Adipose tissue (tissue), 3 donors: ENCODE data around the gene FUS. TPM values are rescaled to one million over a fixed set of nuclear protein-coding genes. Genes with fewer than 3 reads are reported as not detected.

Experiments used
- H3K27ac ChIP-seq: one replicate; pipeline ENCODE4 v1.5.1; 2013; ENCODE audit warnings: low read depth, low read length
- WGBS, 3 donors: extraction: QIAGEN DNeasy Blood & Tissue Kit; methylation state at CpG; one replicate each; pipeline ENCODE4 v1.1.7; 2013; 5-methylcytosine and 5-hydroxymethylcytosine counted together
- polyA plus RNA-seq, 3 donors: library from polyadenylated mRNA; stranded (reverse); fragments of 200-250 nt; gene quantifications; one replicate each; pipeline ENCODE4 v1.2.3, GENCODE V29; 2013
- donor health status: healthy with polysubstance abuse.
- donor health status: Bipolar disorder and iron deficiency.
- donor health status: healthy.

FUS gene
- polyA plus RNA-seq, 3 donors: 79.6 to 236 (median 213) TPM

DNA sequence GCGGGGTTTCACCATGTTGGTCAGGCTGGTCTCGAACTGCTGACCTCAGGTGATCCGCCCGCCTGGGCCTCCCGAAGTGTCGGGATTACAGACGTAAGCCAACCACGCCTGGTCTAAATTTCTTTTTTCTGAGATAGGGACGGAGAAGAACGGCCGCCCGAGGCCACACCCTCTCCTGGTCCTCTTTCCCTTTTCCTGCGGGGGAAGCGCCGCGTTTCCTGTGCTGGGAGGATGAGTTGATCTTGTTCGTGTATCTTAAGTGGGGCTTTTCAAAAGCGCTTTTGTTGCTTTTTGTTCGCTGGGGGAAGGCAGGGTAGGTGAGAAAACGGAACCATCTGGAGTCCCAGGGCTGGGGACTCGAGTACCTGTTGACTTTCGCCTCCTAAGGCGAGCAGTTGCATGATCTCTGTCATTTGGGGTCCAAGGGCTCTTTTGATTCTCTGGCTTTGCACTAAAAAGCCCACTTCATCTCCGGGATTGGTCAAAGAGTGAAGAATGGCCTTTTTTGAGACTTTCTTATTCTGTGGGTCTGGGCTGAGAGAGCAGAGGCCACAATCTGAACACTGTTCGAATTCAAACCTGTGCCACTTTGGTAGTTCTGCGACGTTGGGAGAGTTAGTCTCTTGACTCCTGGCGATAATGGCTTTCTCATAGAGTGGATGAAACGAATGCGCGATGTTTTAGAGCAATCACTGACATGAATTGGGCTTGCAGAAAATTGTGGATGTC is 1.3 kb downstream of the FUS start:
- WGBS, 3 donors: 4 to 5% (median 5%) methylated on average over 31 of the region's 31 CpGs

DNA sequence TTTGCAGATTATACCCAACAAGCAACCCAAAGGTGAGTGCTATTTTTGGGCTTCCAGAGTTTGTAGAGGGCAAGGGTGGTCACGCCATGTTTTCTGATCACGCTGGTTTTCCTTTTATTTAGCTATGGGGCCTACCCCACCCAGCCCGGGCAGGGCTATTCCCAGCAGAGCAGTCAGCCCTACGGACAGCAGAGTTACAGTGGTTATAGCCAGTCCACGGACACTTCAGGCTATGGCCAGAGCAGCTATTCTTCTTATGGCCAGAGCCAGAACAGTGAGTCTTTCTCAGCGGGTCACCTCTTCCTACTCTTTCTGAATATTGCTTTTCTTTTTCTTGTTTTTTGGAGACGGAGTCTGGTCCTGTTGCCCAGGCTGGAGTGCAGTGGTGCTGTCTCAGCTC is 2.5 kb downstream of the FUS start:
- 25 to 38% (median 30%) methylated on average over 7 of the region's 7 CpGs for WGBS, 3 donors

More for the DNA sequence above, 1.3 kb downstream of the FUS start:
- no peak overlapping the region for H3K27ac ChIP-seq

DNA sequence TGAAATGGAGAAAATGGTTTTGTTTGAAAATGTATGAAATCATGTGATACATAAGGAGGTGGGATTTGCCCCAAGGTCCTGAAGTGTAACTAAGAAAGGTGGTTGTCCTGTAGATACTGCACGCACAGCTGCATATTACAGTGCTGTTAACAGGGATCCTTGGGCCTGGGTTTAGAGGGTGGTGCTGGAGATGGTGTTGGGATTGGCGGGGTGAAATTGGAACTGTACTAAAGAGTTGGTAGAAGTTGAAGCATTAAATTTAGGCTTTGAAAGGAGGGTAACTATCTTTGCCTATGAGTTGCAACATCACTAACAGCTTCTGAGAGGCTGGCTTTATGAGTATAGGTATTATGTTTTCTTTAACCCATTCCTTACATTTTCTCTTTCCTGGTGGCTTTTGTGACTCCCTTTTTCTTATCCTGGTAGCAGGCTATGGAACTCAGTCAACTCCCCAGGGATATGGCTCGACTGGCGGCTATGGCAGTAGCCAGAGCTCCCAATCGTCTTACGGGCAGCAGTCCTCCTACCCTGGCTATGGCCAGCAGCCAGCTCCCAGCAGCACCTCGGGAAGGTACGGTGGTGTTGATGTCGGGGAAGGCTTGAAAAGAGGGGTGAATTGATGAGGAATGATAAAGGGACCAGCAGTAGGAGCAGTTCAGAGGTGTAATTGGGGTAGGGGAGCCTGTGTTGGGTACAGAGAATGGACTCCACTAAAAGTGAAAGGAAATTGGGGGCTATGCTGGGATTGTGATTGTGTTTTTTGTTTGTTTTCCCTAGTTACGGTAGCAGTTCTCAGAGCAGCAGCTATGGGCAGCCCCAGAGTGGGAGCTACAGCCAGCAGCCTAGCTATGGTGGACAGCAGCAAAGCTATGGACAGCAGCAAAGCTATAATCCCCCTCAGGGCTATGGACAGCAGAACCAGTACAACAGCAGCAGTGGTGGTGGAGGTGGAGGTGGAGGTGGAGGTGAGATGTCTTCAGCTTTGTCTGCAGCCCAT is 3.8 kb downstream of the FUS start:
- H3K27ac ChIP-seq: no peak overlapping the region
- 68 to 77% (median 73%) methylated on average over 10 of the region's 10 CpGs for WGBS, 3 donors

More for the DNA sequence above, 2.5 kb downstream of the FUS start:
- no peak overlapping the region for H3K27ac ChIP-seq

DNA sequence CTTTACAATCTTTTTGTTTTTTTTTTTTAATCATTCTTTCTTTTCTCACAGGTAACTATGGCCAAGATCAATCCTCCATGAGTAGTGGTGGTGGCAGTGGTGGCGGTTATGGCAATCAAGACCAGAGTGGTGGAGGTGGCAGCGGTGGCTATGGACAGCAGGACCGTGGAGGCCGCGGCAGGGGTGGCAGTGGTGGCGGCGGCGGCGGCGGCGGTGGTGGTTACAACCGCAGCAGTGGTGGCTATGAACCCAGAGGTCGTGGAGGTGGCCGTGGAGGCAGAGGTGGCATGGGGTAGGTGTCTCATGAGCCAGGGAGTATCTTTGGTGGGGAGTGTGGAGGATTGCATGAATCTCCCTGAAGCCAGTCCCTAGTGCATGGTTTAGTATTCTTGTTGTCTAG is 4.9 kb downstream of the FUS start:
- no peak overlapping the region for H3K27ac ChIP-seq
- 95 to 96% (median 95%) methylated on average over 14 of the region's 14 CpGs for WGBS, 3 donors

DNA sequence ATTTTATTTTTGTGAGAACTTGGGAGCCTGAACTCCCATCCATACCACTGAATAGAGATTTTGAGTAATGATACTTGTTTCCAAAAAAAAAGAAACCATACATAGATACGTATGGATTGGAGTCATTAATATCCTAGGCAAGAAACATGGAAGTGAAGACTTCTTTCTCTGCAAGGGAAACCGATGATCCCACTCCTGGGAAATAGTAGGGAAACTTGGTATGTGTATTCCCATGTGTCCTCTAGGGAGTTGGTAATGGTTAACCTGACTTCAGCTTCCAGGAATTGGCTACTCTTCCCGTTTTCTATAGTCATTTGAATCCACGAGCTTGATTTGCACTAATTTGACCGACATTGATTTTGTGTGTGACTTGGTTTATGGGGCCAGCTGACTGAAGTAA is 5.4 kb downstream of the FUS start:
- no peak overlapping the region for H3K27ac ChIP-seq
- WGBS, 3 donors: 58 to 67% (median 61%) methylated on average over 5 of the region's 5 CpGs

DNA sequence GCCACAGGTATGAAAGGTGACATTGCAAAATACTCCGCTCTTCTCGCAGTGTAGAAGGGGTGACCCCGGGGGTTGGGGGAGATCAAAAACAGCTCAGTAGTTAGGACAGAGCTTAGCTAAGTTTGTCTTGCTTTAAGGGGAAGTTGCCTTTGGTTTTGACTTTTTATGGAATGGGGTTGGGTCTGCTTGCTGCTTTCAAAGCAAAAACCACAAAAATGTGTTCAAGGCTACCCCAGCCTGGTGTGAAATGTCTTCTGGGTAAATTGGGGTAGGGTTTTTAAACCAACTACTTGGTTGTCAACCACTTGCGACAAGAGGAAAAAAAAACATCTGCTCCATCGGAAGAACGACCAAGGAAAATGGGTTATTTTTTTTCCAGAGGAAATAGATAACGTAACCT is 6.2 kb downstream of the FUS start:
- WGBS, 3 donors: 57 to 64% (median 60%) methylated on average over 7 of the region's 7 CpGs

DNA sequence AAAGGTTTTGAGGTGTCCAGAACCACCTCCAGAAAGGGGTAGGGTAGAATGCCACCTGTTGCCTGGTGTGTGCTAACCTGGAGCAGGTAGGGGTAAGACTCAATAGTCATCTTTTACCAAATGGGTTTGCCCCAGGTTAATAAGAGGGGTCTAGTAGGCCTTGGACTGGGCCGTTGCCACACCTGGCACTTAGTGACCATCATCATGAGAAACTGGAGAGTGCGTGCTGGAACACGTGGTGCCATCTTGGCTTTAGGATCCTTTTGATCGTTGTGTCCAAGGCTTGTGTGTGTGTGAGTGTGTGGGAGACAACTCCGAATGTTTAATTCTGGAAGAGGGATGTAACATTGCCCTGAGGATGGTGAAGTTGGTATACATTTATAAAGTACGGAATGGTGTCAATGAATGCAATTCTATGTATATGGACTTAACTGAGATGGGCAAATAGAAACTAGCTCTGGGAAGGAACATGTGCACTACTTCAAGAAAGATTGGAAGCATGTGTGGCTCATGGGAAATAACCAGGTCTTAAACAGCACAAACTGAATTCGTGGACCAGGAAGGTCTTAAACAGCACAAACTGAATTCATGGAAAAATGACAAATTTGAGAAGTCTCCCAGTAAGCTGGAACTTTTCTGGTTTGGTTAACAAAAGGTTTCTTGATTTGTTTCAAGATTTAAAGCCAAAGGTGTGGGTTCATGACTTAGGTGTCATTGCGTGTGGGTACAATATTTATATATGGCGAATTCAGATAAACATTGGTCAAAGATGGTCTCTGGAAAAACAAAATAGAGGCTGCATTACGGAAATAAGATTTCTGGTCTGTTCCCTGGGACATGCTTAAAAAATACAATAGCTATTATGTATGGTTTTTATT is 7.2 kb downstream of the FUS start:
- H3K27ac ChIP-seq: no peak overlapping the region
- WGBS, 3 donors: 84 to 89% (median 85%) methylated on average over 10 of the region's 10 CpGs

More for the DNA sequence above, 6.2 kb downstream of the FUS start:
- no peak overlapping the region for H3K27ac ChIP-seq

DNA sequence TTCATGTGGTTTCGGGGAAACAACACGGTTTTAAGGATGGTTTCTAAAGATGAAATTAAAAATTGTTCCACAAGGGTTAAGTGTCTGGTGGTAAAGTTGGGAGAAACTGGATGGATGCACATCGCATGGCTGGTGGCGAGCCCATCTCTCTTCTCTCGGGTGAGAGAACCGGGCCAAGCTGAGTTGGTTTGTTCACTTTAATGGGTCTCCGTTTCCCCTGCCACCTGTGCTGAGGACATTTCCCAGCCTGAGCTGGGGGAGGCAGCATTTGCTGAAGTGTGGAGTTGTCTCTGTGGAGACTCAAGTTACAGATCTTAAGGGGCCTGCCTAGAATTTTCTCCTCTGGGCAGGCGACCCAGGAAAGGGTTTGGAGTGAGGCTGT is 7.9 kb downstream of the FUS start:
- 80 to 85% (median 83%) methylated on average over 8 of the region's 8 CpGs for WGBS, 3 donors
- no peak overlapping the region for H3K27ac ChIP-seq

DNA sequence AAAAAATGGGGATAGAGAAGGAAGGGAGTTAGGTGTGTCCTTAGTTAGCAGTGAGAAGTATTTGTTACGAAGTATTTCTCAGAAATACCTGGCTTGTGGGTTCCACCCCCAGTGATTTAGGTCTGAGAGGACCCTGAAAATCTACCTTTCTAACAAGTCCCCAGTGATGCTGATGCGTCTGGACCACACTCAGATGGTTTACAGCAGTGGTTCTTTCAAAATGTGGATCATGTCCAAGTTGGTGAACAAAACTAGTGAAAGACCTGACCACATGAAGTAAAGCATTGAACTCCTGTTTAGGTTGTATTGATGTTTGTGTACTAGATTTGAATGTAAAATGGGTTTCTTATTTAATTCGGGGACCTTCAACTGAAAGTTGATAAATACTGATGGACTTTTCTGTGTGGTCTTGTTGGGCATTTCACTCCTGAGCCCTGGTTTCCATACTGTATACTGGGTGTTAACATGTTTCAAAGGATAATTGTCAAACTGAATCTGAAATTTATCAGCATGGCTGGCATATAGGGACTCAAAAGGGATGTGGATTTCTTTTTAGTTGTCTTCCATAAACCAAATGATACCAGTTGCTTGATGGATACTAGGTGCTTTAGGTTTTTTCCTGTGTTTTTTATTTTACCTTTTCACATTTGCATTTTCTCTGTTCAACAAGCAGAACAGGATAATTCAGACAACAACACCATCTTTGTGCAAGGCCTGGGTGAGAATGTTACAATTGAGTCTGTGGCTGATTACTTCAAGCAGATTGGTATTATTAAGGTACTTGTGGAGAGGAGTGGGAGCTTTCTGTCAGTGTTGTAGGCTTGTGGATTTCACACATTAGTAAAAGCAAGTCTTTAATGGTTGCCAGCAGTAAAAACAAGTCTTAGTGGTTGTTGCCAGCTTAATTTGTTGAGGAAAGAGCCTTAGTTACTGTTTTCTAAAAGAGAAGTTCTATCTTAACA is 8.8 kb downstream of the FUS start:
- no peak overlapping the region for H3K27ac ChIP-seq
- 86 to 92% (median 87%) methylated on average over 3 of the region's 3 CpGs for WGBS, 3 donors

DNA sequence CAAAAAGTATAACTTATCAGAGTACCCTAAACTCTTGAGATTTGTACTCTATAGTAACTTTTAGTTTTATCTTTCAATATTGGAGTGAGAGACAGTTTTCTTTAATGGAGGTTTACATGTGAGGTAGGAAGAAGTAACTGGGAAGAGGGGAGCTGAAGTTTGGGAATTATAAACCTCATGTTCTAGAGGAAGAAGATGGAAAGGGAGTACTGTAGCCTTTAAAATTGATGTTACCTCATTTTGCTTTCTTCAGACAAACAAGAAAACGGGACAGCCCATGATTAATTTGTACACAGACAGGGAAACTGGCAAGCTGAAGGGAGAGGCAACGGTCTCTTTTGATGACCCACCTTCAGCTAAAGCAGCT is 9.5 kb downstream of the FUS start:
- 83 to 88% (median 84%) methylated on average over 2 of the region's 2 CpGs for WGBS, 3 donors
- H3K27ac ChIP-seq: no peak overlapping the region

DNA sequence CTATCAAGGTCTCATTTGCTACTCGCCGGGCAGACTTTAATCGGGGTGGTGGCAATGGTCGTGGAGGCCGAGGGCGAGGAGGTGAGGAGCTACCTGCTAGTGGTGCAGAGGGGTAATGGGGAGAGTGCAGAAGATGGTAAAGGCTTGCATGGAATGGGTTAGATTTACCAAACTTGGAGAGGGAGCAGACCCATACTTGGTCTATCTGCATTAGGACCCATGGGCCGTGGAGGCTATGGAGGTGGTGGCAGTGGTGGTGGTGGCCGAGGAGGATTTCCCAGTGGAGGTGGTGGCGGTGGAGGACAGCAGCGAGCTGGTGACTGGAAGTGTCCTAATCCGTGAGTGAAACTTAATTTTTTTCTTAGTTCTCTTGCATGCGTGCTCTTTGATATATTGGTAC is 10.1 kb downstream of the FUS start:
- 96% methylated on average over 12 of the region's 12 CpGs for WGBS, 3 donors
- H3K27ac ChIP-seq: no peak overlapping the region

DNA sequence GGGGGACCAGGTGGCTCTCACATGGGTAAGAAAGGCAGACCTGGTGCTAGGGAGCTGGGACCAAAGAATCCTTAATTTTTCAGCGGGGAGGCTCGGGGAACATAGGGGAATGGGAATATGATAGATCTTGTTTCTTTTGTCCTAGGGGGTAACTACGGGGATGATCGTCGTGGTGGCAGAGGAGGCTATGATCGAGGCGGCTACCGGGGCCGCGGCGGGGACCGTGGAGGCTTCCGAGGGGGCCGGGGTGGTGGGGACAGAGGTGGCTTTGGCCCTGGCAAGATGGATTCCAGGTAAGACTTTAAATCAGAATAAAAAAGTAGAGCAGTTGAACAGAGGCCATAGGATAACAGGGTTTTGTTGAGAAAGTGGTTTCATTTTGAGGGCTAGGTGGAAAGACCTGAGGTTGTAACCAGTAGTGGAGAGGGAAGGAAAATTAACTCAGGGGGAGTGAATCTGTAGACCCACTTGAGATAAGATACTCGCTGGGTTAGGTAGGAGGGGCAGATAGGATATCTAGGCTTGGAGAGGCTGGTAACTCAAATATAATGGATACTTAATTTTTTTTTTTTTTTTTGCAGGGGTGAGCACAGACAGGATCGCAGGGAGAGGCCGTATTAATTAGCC is 11.0 kb downstream of the FUS start:
- WGBS, 3 donors: 93 to 95% (median 94%) methylated on average over 17 of the region's 17 CpGs
- H3K27ac ChIP-seq: no peak overlapping the region

DNA sequence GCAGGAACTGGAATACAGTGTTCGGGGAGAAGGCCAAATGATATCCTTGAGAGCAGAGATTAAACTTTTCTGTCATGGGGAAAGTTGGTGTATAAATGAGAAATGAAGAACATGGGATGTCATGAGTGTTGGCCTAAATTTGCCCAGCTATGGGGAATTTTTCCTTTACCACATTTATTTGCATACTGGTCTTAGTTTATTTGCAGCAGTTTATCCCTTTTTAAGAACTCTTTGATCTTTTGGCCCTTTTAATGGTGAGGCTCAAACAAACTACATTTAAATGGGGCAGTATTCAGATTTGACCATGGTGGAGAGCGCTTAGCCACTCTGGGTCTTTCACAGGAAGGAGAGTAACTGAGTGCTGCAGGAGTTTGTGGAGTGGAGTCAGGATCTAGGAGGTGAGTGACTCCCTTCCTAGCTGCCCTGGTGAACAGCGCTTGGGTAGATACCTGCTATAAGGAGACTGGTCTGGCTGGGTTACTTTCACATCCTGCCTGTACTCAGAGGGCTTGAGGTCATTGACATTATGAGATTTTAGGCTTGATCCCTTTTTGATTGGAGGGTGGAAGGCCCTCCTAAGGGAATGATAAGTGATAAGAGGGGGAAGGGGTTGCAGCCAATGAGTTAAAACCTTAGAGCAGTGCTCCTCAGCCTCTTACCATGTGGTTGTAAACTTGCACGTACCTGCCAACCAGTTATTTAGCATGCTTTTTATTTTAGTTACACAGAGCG is 11.9 kb downstream of the FUS start:
- 87 to 89% (median 87%) methylated on average over 5 of the region's 5 CpGs for WGBS, 3 donors
- H3K27ac ChIP-seq: no peak overlapping the region

DNA sequence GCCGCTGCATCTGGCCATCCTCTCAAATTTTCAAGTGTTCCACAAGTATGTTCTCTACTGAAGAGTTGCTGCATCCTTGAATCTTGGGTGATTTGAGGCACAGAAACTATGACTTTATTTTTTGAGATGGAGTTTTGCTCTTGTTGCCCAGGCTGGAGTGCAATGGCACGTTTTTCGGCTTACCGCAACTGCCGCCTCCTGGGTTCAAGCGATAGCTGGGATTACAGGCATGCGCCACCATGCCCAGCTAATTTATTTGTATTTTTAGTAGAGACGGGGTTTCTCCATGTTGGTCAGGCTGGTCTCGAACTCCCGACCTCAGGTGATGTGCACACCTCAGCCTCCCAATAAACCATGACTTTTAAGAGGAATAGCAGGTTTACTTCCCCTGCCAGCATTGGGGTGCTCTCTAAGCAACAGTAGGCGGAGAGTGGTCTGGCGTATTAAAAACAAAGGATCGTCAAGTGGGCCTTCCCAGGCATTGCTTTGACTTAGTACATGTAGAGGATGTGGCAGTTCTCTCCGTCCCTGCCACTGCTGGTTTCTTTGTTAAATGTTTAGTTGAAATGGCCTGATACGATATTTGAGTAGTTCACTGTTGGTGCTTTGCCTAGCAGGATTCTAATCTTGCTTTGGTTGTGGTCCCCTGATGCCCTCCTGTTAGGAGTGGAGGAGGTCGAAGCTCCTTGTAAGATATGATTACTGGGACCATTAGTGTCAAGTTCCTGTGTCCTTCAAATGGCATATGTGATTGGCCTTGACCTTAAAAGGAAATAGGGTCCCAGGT is 13.1 kb downstream of the FUS start:
- no peak overlapping the region for H3K27ac ChIP-seq
- 91 to 93% (median 92%) methylated on average over 16 of the region's 16 CpGs for WGBS, 3 donors

DNA sequence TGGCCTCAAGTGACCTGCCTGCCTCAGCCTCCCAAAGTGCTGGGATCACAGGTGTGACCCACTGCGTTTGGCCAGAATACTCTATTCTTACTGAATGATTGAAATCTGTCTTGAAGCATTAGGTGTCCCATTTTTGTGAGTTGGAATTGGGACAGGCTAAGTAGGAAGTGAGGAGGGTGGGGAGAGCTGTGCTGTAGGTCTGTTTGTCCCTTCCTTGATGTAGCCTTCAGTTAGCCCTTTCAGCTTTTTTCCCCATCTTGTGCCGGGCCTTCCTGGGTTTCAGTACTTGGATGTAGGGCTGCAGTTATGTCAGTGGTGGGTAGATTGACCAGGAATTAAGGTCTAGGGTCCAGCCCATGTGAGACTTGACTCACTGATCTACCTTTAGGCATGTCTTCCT is 13.9 kb downstream of the FUS start:
- no peak overlapping the region for H3K27ac ChIP-seq
- 75 to 93% (median 91%) methylated on average over 2 of the region's 2 CpGs for whole genome bisulfite sequencing, 3 donors

DNA sequence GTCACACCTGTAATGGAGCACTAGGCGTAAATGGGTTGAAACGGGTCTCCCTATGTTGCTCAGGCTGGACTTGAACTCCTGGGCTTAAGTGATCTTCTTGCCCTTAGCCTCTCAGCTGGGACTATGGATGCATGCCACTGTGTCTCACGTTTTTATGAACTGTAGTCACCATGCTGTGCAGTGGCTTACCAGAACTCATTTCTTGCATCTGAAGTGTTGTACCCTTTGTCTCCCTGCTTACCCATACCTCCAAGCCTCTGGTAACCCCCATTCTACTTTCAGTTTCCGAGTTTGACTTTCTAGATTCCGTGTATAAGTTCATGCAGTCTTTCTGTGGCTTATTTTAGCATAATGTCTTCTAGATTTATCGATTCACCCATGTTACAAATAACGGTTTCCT is 15.0 kb downstream of the FUS start:
- no peak overlapping the region for H3K27ac ChIP-seq
- WGBS, 3 donors: 78 to 87% (median 83%) methylated on average over 7 of the region's 7 CpGs
